Activated T-cell treated with anti-CD3 and anti-CD28 coated beads for 48 hours (primary cell): Measurements from ENCODE around the gene SH3RF3.

Experiments used
- DNase-seq: peaks from one replicate; pipeline ENCODE4 v3.0.0-alpha.2; 2020; ENCODE audit warnings: low read depth

The SH3RF3 gene

DNA sequence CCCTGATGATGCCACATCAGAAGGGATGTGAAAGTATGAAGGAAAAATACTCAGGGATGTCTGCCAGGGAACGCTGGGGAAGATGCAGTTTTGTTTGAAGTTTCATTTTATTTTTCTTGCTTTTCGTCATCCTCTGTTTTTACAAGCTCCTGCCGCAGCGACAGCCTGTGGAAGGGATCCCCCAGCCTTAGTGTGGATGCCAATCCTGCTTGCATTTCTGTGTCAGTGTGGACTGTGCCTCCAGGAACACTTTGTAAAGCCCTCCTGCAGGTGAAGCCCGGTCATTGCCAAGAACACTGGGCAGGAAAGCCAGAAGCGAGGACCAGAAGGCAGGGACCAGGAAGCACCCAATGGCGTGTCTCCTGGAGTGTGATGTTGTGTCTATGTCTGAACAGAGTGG is 250.5 kb downstream of the SH3RF3 start:
- no peak for DNase-seq

DNA sequence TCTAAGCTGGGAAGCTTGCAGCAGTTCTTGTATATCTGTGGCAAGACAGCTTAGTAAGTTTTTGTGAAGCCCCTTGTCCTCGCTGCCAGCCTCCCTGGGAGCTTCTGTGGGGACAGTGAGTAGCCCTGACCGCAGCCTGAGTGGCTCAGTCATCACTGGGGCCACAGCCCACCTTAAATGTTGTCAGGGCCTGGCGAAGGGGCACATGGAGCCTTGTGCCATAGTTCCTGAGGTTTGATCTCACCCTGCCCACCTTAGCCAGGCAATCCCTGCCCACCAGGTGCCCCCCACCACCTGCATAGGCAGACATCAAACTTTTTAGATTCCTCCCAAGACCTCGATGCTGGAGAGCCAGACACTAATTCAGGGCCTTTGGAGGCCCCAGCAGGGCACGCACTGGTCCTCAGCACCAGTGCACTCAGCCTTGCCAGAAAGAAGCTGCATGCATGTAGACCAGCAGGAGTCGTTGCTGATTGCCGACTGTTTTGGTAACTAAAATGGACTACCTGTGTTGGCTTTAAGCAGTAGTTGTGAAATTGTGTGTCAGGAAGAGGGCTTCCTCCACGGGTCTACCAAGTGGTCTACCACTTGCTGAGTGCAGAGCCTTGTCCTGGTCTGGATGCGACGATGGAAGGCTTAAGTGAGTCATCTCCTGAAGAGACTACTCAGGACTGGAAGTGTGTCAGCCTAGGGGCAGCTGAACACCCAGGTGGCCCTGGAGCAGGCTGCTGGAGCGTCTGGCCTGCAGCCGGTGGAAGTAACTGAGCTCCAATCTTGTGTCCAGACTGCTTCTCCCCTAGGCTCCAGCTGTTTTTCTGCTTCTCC is 251.7 kb downstream of the SH3RF3 start:
- DNase-seq: no peak

DNA sequence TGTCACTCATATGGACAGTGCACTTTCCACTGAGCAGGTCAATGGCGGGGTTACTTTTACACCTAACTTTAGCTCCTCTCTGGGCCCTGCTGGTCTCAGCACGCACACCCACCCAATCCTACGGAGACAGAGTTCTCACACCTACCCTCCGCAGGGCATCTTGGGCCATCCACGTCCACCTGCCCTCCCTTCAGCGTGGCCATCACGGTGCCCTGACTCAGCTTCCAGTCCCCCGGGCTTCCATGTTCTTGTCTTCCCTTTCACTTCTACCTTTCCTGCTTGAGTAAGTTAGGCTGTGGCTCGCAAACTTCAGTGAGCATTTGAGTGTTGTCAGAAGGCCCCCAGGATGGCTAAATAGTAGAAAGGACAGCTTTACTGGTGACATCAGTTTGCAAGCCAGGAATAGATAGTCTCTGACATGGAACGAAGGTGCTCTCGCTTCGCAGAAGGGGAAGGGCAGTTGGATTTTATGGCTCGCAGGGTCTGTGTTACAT is 252.4 kb downstream of the SH3RF3 start:
- no peak for DNase-seq

DNA sequence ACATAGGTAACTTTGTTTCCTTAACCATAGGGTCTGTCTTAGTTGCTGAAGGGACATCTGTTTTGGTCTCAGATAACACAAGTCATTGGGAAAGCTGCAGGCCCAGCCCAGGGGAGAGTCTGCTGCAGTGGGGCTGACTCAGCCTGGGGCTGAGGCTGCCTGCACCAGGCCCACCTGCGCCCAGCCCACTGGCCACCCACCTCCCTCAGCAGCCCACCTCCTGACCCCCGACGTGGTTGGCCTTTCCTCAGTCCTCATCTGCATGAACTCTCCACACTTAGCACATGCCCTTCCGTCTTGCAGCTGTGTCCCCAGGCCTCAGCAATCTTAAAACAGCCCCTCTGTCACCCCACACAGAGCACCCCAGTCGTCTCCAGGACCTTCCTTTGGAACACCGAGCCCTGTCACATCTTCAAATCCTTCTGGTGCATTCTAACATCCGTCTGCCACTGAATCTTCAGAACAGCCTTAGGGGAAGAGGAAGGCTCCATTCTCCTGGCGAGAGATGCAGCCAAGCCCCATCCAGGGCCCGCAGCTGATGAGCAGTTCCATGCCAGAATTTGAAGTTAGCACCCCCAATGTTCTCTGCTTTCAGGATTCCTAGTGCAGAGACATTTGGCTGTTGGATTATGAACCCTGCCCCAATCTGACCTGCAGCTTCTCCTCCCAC is 253.4 kb downstream of the SH3RF3 start:
- DNase-seq: no peak

DNA sequence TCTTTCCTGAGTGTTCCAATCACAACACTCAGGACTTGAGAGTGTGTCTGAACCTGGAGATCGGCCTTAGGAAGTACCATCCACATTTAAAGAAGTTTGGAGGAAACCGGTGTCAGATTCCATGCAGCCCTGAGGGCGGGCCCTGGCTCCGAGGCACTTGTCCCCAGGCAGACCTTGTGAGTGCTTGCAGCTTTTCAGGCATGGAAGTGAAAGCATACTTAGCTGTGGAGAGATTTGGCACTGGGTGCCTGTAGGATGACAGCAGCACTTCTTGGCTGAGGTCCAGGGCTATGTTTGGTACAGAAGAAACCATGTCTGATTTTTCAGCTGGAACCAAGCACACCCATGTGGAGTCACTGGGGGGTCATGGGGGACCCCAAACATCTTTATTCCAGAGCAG is 253.9 kb downstream of the SH3RF3 start:
- no peak for DNase-seq

DNA sequence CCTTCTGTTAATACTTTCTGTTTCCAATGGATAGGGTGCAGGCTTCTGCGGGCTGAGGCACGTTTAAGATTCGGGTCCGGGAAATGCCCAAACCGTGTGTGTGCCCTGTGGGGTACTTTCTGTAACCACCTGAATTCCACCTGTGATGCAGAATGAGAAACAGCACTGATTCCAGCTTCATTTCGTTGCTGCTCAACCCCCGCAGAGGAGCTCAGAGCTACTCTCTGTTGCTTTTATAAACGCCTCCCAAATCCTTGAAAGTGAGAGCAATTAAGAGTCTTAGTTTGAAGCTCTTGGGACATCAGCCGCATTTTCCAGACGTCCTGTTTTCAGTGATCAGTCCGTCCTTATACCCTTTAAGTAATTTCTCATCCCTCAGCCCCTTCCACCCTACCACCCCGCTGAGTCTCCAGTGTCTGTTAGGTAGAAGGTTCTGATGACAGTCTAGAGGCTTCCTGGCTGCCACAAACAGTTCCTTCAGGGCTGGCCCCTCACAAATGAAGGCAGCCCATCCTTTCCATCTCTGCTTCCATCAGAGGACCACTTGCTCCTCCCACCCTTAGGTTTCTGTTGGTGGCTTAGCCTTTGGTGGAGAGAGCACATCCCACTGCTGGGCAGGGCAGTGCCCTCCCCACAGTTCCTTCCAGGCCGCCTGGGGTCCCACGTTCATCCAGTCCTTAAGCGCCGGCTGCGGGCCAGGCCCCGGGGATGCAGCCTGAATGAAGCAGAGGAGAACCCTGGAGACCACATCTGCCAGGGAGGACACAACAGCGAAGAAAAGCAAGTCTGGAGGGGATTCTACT is 254.7 kb downstream of the SH3RF3 start:
- no peak for DNase-seq

DNA sequence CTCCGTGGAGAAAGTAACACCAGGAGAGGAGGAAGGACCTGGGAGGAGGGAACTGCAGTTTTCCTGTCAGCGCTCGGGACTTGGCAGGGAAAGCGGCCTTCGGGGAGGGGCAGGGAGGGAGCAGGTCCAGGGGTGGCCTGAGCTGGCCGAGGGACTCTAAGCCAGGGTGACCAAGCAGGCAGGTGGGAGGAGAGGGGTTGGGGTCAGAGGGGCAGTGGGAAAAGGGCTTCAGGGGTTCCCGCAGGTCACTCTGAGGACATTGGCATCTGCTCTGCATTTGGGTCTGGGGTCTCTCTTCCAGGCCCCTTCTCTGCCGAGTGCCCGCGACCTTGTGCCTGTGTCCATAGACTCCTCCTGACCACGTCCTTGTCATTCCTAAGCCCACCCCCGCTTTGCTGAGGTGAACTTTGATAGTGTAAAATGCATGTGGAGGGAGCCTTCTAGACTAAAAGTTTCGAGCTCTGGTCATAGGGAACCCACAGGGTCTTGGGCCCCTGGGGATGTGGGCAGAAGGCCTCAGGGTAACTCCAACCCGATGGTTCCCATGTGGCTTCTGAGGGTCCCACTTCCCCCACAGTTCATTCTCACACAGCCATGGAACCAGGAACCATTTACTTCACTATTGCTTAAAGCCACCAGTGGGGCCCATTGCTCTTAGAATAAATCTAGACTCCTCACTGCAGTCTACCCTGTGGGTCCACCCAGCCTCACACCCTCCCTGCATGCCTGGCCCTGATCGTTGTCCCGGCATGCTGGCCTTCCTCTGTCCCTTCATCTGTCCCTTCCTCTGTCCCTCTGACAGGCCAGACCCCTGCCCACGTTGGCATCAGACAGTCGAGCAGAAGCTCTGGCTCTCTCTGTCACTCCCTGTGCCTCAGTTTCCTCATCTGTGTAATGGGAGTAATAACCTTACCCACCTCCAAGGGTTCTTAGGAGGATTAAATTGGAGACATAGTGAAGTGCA is 255.6 kb downstream of the SH3RF3 start:
- DNase-seq: no peak

DNA sequence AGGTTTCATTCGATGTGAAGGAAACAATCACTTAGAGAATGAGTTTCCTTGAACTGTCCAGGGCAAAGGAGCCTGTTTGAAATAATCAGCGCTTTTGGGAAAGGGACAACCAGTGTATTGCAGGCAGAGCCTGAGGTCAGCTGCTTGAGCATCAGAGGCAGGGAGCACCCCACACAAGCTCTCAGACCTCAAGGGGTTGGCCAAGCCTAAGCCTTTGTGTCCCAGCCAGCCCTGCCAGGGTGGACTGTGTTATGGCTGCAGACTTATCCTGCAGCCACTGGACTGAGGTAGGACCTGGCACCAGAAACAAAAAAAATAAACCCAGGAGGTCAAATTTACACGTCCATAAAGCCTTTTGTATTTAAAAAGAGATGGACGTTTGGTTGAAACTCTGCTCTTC is 256.5 kb downstream of the SH3RF3 start:
- no peak for DNase-seq

DNA sequence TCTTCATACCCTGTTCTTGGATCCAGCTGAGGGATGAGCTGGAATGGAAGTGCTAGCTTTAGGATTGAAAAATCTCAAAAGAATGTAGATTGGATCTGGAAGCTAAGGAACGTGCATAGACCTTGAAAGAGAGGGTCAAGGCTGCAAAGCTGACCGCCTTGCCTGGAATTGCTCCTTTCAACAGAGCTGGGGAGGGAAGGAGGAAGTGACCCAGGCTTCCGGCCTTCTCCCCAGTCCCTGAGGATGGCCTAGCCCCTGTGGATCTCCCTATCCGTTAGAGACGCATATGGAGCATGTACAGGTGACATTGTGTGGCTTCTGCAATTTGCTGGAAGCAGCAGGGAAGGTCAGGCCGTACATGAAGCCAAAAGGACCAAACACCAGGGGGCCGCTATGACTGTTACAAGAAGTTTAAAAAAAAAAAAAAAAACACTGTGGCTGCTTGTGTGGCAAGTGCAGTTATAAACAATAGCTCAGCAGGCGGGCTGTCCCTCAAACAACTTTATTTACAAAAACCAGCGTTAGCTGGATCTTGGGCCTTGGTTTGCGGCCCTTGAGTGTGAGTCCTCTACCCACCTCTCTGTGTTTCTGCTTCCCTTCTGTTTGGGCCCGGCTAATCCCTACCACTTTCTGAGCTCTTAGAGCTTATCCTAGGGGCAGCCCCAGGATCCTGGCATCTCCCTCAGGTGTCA is 257.1 kb downstream of the SH3RF3 start:
- DNase-seq: no peak

DNA sequence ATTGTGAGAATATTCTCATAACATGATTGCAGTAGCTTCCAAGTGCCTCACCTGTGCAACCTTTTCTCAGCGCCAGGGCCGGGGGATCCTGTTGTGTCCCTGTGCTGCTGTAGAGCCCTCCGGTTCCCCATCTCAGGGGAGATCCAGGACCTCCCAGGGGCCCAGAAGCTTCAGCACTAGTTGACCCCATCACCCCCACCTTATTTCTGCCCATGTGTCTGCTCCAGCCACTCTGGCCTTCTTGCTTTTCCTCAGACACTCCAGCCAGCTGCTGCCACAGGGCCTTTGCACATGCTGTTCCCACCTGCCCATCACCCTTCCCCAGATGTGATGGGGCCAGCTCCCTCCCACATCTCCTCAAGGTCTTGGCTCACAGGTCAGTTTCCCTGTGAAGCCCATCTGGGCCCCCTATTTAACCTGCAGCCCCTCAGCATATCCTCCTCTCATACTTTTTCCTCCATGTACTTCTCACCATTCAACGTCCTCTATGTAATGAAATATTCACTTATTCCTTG is 258.3 kb downstream of the SH3RF3 start:
- DNase-seq: no peak

DNA sequence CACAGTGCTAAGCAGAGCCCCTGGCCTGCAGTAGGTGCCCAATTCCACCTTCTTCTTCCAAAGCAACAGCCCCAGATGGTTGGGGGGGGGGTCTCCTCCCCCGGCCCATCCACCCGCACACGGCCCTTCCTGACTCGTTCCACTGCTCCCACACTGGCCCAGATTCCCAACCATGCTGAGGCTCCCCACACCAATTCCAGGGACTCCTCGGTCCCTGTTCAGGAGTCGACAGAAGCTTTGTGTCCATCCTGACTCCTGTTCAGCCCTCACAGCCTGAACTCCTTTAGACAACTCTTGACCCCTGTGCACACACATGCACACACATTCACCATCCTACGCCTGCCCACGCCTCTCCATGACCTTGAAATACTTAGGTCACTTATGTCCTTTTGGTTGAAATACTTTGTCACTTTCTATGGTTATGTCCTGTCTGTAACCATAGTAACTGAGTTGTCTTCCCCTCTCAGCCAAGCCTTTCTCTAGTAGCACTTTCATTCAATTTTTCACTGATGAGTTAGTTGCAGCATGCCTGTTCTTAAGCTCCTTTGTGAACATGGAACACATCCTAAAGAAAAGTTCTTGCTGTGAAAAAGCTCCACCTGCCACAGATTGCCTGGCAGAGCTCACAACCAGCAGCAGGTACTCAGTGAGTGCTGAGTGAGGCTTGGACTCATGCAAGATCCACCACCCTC is 258.9 kb downstream of the SH3RF3 start:
- DNase-seq: no peak

DNA sequence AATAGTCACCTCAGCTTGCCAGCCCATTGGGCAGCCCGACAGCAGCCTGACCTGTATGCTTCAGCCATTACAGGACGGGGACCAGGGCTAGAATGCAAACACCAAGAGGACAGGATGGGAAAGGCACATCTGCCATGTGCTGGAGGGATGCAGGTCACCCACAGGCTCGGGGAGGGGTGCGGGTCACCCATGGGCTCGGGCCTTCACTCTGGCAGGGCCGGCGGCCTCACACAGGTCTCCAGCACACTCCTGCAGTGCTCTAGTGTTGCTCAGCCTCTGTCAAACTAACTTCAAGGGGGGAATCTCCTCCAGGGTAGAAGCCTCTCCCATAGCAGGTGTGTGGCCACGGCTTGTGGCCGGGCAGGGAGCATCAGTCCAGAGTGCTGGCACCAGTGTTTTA is 262.2 kb downstream of the SH3RF3 start:
- DNase-seq: no peak

DNA sequence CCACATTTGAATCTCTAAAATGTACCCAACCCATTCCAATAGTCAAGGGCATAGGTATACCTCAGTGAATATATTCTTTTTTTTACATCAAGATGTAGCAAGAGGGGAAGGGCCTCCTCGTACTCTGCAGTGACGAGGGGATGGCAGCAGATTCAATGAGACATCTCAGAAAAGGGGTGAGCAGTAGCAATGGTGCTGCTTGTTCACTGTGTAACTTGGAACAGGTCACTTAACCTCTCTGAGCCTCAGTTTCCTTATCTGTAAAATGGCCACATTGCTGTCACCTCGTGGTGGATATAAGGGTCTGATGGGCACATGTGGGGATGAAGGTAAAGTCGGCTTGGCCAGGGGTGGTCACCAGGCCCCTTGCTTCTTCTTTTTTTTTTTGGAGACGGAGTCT is 263.1 kb downstream of the SH3RF3 start:
- no peak for DNase-seq

DNA sequence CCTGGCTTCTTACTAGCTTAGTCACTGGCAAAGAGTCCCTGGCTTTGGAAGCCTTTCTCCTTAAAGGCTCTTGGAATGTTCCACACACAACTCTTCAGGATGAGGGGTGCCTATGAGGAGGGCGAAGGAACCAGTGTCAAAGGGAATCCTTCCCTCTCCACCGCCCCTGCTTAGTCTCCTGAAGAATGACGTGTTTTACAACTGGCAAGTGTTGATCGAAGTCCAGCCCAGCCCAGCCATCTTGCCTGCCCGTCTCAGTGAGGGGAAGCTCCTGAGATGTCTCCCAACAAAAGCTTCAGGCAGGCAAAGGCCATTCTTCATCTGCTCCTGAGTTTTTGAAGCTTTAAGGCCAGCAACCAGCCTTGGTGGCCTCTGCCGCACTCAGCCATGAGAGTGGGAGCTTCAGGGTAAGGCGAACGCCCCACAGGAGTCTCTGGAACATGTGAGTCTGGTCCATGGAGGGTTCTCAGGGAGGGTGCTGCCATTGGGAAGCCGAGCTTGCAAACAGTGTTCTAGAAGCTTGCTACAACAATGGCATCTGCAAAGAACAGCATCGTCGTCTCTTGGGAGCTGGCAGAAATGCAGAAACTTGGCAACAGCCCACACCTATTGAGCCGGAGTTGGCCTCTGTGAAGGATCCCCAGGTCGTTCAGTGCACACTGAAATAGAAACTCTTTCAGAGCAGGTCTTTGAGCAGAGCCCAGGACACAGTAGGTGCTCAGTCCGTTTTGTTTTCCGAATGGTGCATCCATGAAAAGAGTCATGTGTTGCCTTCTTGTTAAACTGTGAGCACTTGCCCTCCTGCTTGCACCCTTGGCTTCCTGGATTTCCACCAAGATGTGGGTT is 264.0 kb downstream of the SH3RF3 start:
- DNase-seq: no peak

DNA sequence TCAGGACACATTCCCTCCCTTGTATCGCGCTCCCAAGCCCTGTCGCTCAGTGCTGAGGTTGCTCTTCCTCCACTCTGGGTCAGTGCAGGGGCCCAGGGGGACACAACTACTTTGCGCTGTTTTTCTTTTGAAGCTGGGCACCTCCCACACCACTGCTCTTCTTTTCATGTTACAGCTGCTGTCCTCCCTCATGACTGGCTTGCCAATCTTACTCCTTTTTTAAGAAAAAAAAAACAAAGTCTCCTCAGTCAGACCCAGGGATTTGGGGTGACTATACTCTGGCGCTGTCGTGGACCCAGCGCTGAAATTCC is 264.6 kb downstream of the SH3RF3 start:
- no peak for DNase-seq

DNA sequence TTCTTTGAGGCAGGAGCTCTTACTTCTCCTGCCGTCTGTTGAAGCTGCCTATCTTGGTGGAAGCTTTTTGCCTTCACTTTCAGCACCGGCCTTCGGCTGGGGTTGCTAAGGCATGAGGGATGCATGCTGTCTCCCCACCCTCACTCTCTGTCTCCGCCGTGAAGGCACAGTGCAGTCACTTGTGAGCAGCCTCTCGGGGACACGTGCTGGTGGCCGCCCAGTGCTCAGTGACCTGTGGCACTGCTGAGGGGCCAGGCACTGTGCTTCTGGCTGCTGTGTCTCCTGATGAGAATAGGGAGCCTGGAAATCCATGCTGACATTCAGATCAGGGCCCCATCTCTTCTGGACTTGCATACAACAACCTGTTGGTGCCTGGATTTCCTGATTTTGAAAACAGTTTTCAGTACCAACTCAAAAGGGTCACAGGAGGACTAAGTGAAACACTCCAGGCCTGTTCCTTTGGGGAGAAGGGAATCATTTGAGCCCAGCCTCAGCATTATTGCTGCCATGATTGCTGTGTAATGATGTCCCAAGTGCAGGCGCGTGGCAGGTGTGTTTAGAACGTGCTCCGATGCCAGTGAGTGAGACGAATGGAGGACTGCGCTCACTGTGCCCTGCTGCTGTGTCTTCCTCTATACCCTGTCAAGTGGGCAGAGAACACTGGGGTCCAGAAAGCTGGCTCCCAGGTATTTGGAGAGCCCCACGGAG is 266.6 kb downstream of the SH3RF3 start:
- DNase-seq: no peak

DNA sequence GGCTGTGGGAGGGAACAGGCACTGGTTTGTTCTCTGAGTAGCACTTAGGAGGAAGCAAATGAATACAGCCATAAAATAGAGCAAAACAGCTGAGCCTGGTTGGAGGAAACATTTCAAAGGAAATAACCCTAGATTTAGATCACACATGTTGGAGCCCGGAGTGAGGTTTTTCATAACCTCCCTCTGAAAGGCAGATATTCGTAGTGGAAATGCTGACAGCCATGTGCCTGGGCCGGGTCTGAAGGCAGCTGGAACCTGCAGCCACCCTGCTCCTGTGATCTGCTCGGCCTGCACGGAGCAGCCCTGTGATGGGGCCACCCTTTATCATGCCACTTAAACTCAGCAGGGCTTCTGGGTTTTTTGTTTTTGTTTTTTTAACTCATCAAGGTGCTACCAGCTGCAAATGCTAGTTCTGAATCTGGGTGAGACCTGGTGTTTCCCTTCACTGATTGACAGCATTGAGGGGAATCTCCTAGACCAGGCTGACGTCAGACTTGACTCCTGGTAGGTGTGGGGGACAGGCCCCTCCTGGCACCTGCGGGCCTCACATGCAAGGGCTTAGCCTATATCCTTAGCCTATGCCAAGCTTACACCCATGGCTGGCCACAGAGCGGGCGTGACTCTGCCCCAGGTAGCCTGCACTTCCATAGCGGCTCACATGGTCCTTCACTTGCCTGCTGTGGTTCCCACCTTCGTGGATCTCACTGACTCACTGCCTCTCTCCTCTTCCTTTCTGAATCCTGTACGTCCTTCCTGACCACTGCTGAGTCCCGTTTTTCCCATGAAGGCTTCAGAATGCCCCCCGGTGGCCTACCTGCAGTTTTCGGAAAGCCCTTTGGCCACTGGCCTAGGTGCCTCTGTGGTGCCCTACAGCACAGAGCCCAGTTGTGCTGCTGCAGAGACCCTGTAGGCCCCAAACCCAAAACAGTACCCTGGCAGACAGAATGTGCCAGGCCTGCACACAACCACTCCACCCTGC is 267.5 kb downstream of the SH3RF3 start:
- no peak for DNase-seq
